CD4-positive, alpha-beta T cell treated with Interleukin-15 for 4 hours (primary cell): ENCODE results near the gene MEGF11.

ENCODE experiments used
- DNase-seq: peaks from one replicate; pipeline ENCODE4 v3.0.0-alpha.2; 2020; ENCODE audit warnings: low spot score

The MEGF11 gene

GRCh38 chr15:66215811-66216210 lies 37.7 kb downstream of the MEGF11 start:
- no peak for DNase-seq

- DNase-seq = no peak
These were observed 39.3 kb downstream of the MEGF11 start for GRCh38 chr15:66214246-66214645.

GRCh38 chr15:66212563-66212921 lies 41.0 kb downstream of the MEGF11 start:
- DNase-seq = no peak

- DNase-seq = no peak
These were observed 41.6 kb downstream of the MEGF11 start for GRCh38 chr15:66211670-66212562.

GRCh38 chr15:66210684-66211083 lies 42.9 kb downstream of the MEGF11 start:
- DNase-seq = no peak

- no peak for DNase-seq
These were observed 54.8 kb downstream of the MEGF11 start for GRCh38 chr15:66198757-66199156.

- no peak for DNase-seq
These were observed 56.9 kb downstream of the MEGF11 start for GRCh38 chr15:66196602-66197001.

GRCh38 chr15:66195621-66196230 lies 57.8 kb downstream of the MEGF11 start:
- DNase-seq = no peak

- no peak for DNase-seq
These were observed 60.5 kb downstream of the MEGF11 start for GRCh38 chr15:66193066-66193465.

- DNase-seq = no peak
These were observed 62.8 kb downstream of the MEGF11 start for GRCh38 chr15:66190746-66191145.

GRCh38 chr15:66189291-66189690 lies 64.3 kb downstream of the MEGF11 start:
- no peak for DNase-seq

- DNase-seq = no peak
These were observed 65.1 kb downstream of the MEGF11 start for GRCh38 chr15:66188464-66188863.

- no peak for DNase-seq
These were observed 66.3 kb downstream of the MEGF11 start for GRCh38 chr15:66187271-66187670.

- DNase-seq = no peak
These were observed 67.3 kb downstream of the MEGF11 start for GRCh38 chr15:66186049-66186825.

GRCh38 chr15:66184936-66185790 lies 68.4 kb downstream of the MEGF11 start:
- DNase-seq = no peak

GRCh38 chr15:66184492-66184891 lies 69.1 kb downstream of the MEGF11 start:
- DNase-seq = no peak

GRCh38 chr15:66180531-66181097 lies 72.9 kb downstream of the MEGF11 start:
- DNase-seq = no peak

GRCh38 chr15:66178531-66178910 lies 75.0 kb downstream of the MEGF11 start:
- DNase-seq = no peak

- no peak for DNase-seq
These were observed 81.1 kb downstream of the MEGF11 start for GRCh38 chr15:66172324-66172980.

GRCh38 chr15:66171841-66172240 lies 81.7 kb downstream of the MEGF11 start:
- DNase-seq = no peak

GRCh38 chr15:66170716-66171115 lies 82.8 kb downstream of the MEGF11 start:
- no peak for DNase-seq
